Stimulated activated CD4-positive, alpha-beta T cell treated with anti-CD3 and anti-CD28 coated beads, Interleukin-1b, Interleukin-23, amount 100 ng/mL, for 48 hours (primary cell): ENCODE results near the gene IGFBPL1.
A peak's percentile ranks its signal among the peaks of the same experiment; 100 is the strongest.
"Not testable (repeated sequence)": the region's sequence is repeated elsewhere in the genome, so short reads cannot be mapped to it uniquely, and the experiment has no call there.

Experiments used
- DNase-seq: peaks from one replicate; pipeline ENCODE4 v3.0.0-alpha.2; 2020

Gene IGFBPL1

GRCh38 chr9:38431116-38431515 is 6.9 kb upstream of the IGFBPL1 start:
- no peak for DNase-seq

GRCh38 chr9:38428062-38428461 is 3.8 kb upstream of the IGFBPL1 start:
- no peak for DNase-seq

- DNase-seq, result no peak
Measured at GRCh38 chr9:38424918-38425317, 664 bp upstream of the IGFBPL1 start.

- no peak for DNase-seq
Measured at GRCh38 chr9:38423273-38423972, 831 bp downstream of the IGFBPL1 start.

- no peak for DNase-seq
Measured at GRCh38 chr9:38422555-38423260, 1.5 kb downstream of the IGFBPL1 start.

GRCh38 chr9:38421498-38422211 is 2.6 kb downstream of the IGFBPL1 start:
- no peak for DNase-seq

- DNase-seq, result no peak
Measured at GRCh38 chr9:38419181-38419580, 5.1 kb downstream of the IGFBPL1 start.

- DNase-seq, result no peak
Measured at GRCh38 chr9:38418366-38418765, 5.9 kb downstream of the IGFBPL1 start.

GRCh38 chr9:38417003-38417945 is 7.0 kb downstream of the IGFBPL1 start:
- DNase-seq, result peak; percentile 59

- no peak for DNase-seq
Measured at GRCh38 chr9:38416461-38416860, 7.8 kb downstream of the IGFBPL1 start.

GRCh38 chr9:38415856-38416255 is 8.4 kb downstream of the IGFBPL1 start:
- no peak for DNase-seq

- DNase-seq, result no peak
Measured at GRCh38 chr9:38414040-38414723, 10.1 kb downstream of the IGFBPL1 start.

GRCh38 chr9:38413283-38413682 is 11.0 kb downstream of the IGFBPL1 start:
- DNase-seq, result no peak

GRCh38 chr9:38412751-38413150 is 11.5 kb downstream of the IGFBPL1 start:
- DNase-seq, result no peak

- no peak for DNase-seq
Measured at GRCh38 chr9:38408719-38409118, 15.5 kb downstream of the IGFBPL1 start.

GRCh38 chr9:38406476-38407186 is 17.6 kb downstream of the IGFBPL1 start:
- no peak for DNase-seq

GRCh38 chr9:38405785-38406184 is 18.5 kb downstream of the IGFBPL1 start:
- DNase-seq, result no peak

GRCh38 chr9:38404314-38404713 is 19.9 kb downstream of the IGFBPL1 start:
- DNase-seq, result no peak

GRCh38 chr9:38401994-38402393 is 22.3 kb downstream of the IGFBPL1 start:
- no peak for DNase-seq

GRCh38 chr9:38399191-38399590 is 25.1 kb downstream of the IGFBPL1 start:
- DNase-seq, result not testable (repeated sequence)

- DNase-seq, result no peak
Measured at GRCh38 chr9:38396371-38396671, 27.9 kb downstream of the IGFBPL1 start.
